ENCODE data around the gene EIF3B.
A peak's percentile ranks its signal among the peaks of the same experiment; 100 is the strongest.
"Not testable (repeated sequence)": the region's sequence is repeated elsewhere in the genome, so short reads cannot be mapped to it uniquely, and the experiment has no call there.

EIF3B gene

GRCh38 chr7:2347351-2348063 is 7.1 kb upstream of the EIF3B start:
- DNase-seq (ENCODE audit: low read depth), result not testable (repeated sequence)

GRCh38 chr7:2350055-2350454 is 4.6 kb upstream of the EIF3B start:
- DNase-seq (ENCODE audit: low read depth), result no peak

GRCh38 chr7:2350861-2351260 is 3.8 kb upstream of the EIF3B start:
- DNase-seq (ENCODE audit: low read depth), result no peak

- DNase-seq (ENCODE audit: low read depth), result no peak
These were observed 1.3 kb upstream of the EIF3B start for GRCh38 chr7:2353113-2353935.

GRCh38 chr7:2353936-2354185 is 766 bp upstream of the EIF3B start:
- DNase-seq (ENCODE audit: low read depth), result peak; percentile 72

- DNase-seq (ENCODE audit: low read depth), result no peak
These were observed 495 bp downstream of the EIF3B start for GRCh38 chr7:2354939-2355704.

GRCh38 chr7:2355705-2356008 is 1.0 kb downstream of the EIF3B start:
- DNase-seq (ENCODE audit: low read depth), result no peak

GRCh38 chr7:2357165-2357564 is 2.5 kb downstream of the EIF3B start:
- DNase-seq (ENCODE audit: low read depth), result no peak

GRCh38 chr7:2357571-2357970 is 2.9 kb downstream of the EIF3B start:
- DNase-seq (ENCODE audit: low read depth), result no peak

- DNase-seq (ENCODE audit: low read depth), result no peak
These were observed 4.4 kb downstream of the EIF3B start for GRCh38 chr7:2358968-2359527.

- DNase-seq (ENCODE audit: low read depth), result no peak
These were observed 5.0 kb downstream of the EIF3B start for GRCh38 chr7:2359610-2360009.

GRCh38 chr7:2360796-2361195 is 6.2 kb downstream of the EIF3B start:
- no peak for DNase-seq (ENCODE audit: low read depth)

GRCh38 chr7:2362385-2363088 is 7.9 kb downstream of the EIF3B start:
- DNase-seq (ENCODE audit: low read depth), result no peak

- DNase-seq (ENCODE audit: low read depth), result no peak
These were observed 14.5 kb downstream of the EIF3B start for GRCh38 chr7:2369139-2369538.

GRCh38 chr7:2371329-2371728 is 16.7 kb downstream of the EIF3B start:
- no peak for DNase-seq (ENCODE audit: low read depth)

GRCh38 chr7:2372724-2373123 is 18.1 kb downstream of the EIF3B start:
- DNase-seq (ENCODE audit: low read depth), result no peak

- DNase-seq (ENCODE audit: low read depth), result no peak
These were observed 18.5 kb downstream of the EIF3B start for GRCh38 chr7:2373124-2373556.

- no peak for DNase-seq (ENCODE audit: low read depth)
These were observed 19.0 kb downstream of the EIF3B start for GRCh38 chr7:2373646-2374045.

GRCh38 chr7:2374401-2374800 is 19.8 kb downstream of the EIF3B start:
- DNase-seq (ENCODE audit: low read depth), result no peak

- DNase-seq (ENCODE audit: low read depth), result no peak
These were observed 20.5 kb downstream of the EIF3B start for GRCh38 chr7:2374830-2375728.

All from stromal cell of bone marrow (primary cell).